ENCODE results near the gene BTBD1.

Gene BTBD1

DNA sequence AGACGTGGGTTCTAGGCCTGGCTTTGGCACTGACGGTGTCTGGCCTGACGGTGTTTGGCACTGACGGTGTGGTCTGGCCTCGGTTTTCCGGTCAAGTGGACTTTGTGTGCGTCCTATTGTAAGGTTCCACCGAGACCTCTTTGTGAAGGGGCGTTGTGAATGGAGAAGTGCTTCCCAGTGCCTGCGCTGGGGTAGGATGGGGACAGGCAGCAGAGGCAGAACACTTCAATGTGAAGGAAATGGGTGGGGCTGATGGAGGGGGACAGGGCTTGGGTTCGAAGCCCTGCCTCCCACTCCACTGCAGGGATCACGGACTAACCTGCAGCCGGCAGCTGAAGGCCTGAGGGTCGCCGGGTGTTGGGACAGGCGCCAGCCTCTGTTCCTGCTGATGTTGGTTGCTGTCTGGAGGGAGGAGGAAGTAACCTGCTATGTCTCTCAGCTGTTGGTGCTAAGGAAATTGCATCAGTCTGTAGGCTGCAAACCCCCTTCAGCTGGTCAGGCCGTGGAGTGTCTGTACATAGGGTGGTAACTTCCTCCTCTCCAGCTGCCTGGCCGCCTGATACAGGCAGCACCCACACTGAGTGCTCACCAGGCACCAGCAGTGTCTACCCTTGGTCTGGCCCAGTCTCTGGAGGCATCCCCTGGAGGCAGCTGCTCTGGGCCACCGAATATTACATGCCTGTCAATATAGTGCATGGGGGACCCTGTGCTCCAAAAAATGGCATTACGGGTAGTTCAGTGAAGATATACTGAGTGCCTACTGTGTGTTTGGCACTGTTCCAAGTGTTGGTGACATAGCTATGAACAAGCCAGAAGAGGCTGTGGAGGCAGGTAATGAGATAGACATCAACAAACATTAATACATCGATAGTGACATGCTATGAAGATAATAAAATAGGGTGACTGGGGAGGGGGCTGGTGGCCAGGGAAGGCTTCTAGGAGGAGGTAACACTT is 41.5 kb upstream of the BTBD1 start:
- CTCF ChIA-PET: no interaction called here
- no peak overlapping the region for H3K4me3 ChIP-seq (ENCODE audit: low read depth, low read length)

More for the DNA sequence above, 41.5 kb upstream of the BTBD1 start:
- no peaks in the 10 kb centered on the region for H3K36me3 ChIP-seq (ENCODE audit: control insufficient read depth in 2 of 2, insufficient read depth in 1 of 2, low read length in 2 of 2)
- no peaks in the 10 kb centered on the region; the same call in 1 of the 2 replicates for H3K4me1 ChIP-seq (ENCODE audit: control insufficient read depth, insufficient read depth, low read length)
- H3K9me3 ChIP-seq (ENCODE audit: control insufficient read depth, insufficient read depth, low read depth, low read length): no peaks in the 10 kb centered on the region
- H3K27ac ChIP-seq (ENCODE audit: extremely low read depth, low read depth, low read length): no peak overlapping the region
- POLR2A ChIA-PET: interaction anchor here (1.5 kb wide), 1 partner anchor 41 kb away, joined by 4 read pairs; the partner anchor contains the start of gene BTBD1
- TF ChIP-seq SP3 (tag by site-specific recombination; IDR thresholded peaks at IDR 0.05) (no peak), CTCF (tag by site-specific recombination; IDR thresholded peaks at IDR 0.05) (no peak), SP2 (tag by site-specific recombination; IDR thresholded peaks at IDR 0.05) (0 out of 2 replicates have a peak, but pooled peaks have one; percentile 10), SETDB1 (IDR thresholded peaks at IDR 0.05; ENCODE audit: insufficient read length, low read length) (no peak), ZEB2 (tag by site-specific recombination; IDR thresholded peaks at IDR 0.05) (no peak), ZNF549 (tag by site-specific recombination; IDR thresholded peaks at IDR 0.05) (no peak), ZFHX2 (tag by site-specific recombination; conservative IDR thresholded peaks at IDR 0.05) (peak; percentile 37; the same call in 1 of the 2 replicates), ZIC2 (tag by site-specific recombination; IDR thresholded peaks at IDR 0.05) (peak; percentile 86), ZNF2 (tag by site-specific recombination; IDR thresholded peaks at IDR 0.05) (no peak), ZBTB49 (tag by site-specific recombination; IDR thresholded peaks at IDR 0.05; ENCODE audit: low read depth) (no peak), ZNF335 (tag by site-specific recombination; conservative IDR thresholded peaks at IDR 0.05) (peak; percentile 57), ZNF510 (tag by site-specific recombination; IDR thresholded peaks at IDR 0.05; ENCODE audit: insufficient replicate concordance) (no peak), ZBTB7A (tag by site-specific recombination; IDR thresholded peaks at IDR 0.05; ENCODE audit: low read depth) (no peak), ZNF677 (tag by site-specific recombination; IDR thresholded peaks at IDR 0.05) (no peak), WT1 (tag by site-specific recombination; IDR thresholded peaks at IDR 0.05) (no peak), SP7 (tag by site-specific recombination; IDR thresholded peaks at IDR 0.05) (no peak)
- TF ChIP-seq, protein P1, sequence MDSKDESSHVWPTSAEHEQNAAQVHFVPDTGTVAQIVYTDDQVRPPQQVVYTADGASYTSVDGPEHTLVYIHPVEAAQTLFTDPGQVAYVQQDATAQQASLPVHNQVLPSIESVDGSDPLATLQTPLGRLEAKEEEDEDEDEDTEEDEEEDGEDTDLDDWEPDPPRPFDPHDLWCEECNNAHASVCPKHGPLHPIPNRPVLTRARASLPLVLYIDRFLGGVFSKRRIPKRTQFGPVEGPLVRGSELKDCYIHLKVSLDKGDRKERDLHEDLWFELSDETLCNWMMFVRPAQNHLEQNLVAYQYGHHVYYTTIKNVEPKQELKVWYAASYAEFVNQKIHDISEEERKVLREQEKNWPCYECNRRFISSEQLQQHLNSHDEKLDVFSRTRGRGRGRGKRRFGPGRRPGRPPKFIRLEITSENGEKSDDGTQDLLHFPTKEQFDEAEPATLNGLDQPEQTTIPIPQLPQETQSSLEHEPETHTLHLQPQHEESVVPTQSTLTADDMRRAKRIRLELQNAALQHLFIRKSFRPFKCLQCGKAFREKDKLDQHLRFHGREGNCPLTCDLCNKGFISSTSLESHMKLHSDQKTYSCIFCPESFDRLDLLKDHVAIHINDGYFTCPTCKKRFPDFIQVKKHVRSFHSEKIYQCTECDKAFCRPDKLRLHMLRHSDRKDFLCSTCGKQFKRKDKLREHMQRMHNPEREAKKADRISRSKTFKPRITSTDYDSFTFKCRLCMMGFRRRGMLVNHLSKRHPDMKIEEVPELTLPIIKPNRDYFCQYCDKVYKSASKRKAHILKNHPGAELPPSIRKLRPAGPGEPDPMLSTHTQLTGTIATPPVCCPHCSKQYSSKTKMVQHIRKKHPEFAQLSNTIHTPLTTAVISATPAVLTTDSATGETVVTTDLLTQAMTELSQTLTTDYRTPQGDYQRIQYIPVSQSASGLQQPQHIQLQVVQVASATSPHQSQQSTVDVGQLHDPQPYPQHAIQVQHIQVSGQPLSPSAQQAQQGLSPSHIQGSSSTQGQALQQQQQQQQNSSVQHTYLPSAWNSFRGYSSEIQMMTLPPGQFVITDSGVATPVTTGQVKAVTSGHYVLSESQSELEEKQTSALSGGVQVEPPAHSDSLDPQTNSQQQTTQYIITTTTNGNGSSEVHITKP (tag by site-specific recombination; IDR thresholded peaks at IDR 0.05): peak; percentile 82

All from HEK293 (cell line).